PC-3 (cell line): ENCODE results near the gene LRIG3.

Experiments
- CTCF ChIP-seq: fragments of 300-600 bp; sonication (generic); conservative IDR thresholded peaks from 2 replicates; pipeline ENCODE4 v1.5.1; 2017; ENCODE audit warnings: antibody characterized with exemption, low read depth, mild to moderate bottlenecking, low read length
- EZH2 ChIP-seq: fragments of 300-600 bp; sonication (generic); IDR thresholded peaks from one replicate; pipeline ENCODE4 v1.6.1; 2017; ENCODE audit warnings: antibody characterized with exemption, mild to moderate bottlenecking, low read length; ENCODE audit not compliant: unreplicated experiment
- EZH2phosphoT487 ChIP-seq: fragments of 300-600 bp; sonication (generic); IDR thresholded peaks from 2 replicates; pipeline ENCODE4 v1.6.1; 2018; ENCODE audit warnings: mild to moderate bottlenecking, antibody characterized with exemption, low read length, borderline replicate concordance

- no peak for TF ChIP-seq CTCF
- no peak for TF ChIP-seq EZH2phosphoT487
- TF ChIP-seq EZH2 = no peak
Observed at GRCh38 chr12:58858030-58858429, 62.3 kb downstream of the LRIG3 start.
